Right ventricle myocardium inferior (tissue), 1 donor: ENCODE results near the gene PPARA. TPM values are rescaled to one million over a fixed set of nuclear protein-coding genes. Genes with fewer than 3 reads are reported as not detected.

Experiments
- ATAC-seq: fragments of 200-7000 bp; cut with Tn5 transposase; one replicate; pipeline ENCODE4 v1.9.1; 2020; ENCODE audit warnings: mild to moderate bottlenecking, moderate library complexity
- DNase-seq: peaks from one replicate; pipeline ENCODE4 v3.0.0; 2021; ENCODE audit errors: missing footprints
- intact Hi-C: fragments of 100-400 bp; cut with DNase I; formaldehyde crosslinking; loops from one replicate; pipeline ENCODE4 v1.11.0; 2022
- long read RNA-seq: library from polyadenylated mRNA; unstranded; transcript quantifications from one replicate; pipeline ENCODE4 v2.0.0, GENCODE V29; 2021
- total RNA-seq: library from RNA; stranded (reverse); fragmentation: NEBNext Ultra II Directional; extraction: Animal tissue kit (Norgen Biotek cat#: 25700); gene quantifications from one replicate; pipeline ENCODE4 v1.2.1, GENCODE V29; 2021
- donor health status: DM: no; HTN: yes; CAD: no; lungs with severe emphysema.

Gene PPARA
- 70.5 TPM for total RNA-seq
- long read RNA-seq, full-length matches to known transcripts = 1 of 17 reads
- long read RNA-seq, partial matches to known transcripts = 3 of 17 reads
- long read RNA-seq, other reads (novel, unspliced or antisense) = 13 of 17 reads

DNA sequence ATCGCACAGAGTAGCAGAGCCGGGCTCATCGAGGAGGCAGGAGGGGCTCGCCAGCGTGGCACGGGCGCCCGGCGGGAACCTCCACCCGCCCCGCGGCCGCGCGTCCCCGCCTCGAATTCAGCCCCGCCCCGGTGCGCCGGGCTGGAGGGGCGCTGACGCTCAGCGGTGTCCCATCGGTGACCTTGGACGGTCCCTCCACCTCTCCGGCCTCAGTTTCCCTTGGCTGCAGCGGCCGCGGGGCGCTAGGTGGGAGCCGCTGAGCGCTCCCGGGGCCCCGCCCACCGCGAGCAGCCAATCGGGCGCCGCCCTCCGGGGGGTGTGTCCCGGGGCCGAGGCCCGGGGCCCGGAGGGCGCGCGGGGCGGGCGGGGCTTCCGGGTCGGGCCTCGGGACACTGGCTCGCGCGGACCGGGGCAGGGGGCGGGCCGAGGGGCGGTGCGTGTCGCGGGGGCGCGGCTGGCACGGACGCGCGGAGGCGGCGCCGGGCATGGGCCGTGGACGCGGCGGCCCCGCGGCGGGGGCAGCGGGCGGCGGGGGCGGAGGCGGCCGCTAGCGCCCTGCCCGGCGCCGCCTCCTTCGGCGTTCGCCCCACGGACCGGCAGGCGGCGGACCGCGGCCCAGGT lies at the start of gene PPARA:
TSS of gene PPARA (plus strand) at position 493 of the 621 bp plus-strand sequence. CDS start 47,858 bp downstream, outside the sequence.
- DNase-seq = peak; percentile 94
- ATAC-seq = peak; percentile 92
- intact Hi-C loops = loop anchor here (2.0 to 10.0 kb wide), 4 partner anchors 45 to 147 kb away; partner anchors contain the start of gene GTSE1

DNA sequence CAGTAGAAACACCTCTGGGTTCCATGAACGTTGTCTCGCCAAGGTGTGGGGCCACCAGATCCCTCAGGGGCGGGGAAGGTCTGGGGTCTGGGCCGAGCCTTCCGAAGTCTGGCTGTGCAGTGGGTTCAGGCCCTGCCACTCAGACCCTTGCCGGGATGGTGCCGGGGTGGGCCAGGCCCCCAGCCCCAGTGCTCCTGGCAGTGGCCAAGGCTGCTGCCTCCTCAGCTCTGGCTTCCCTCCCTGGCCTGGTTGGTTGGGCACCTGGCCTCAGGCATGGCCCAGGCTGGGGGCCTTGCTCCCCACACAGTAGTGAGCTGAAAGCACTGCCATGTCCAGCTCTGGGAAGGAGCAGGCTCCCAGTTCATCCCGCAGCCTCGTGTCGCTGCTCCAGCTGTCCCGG lies 48.2 kb upstream of the PPARA start:
- DNase-seq (no peak), ATAC-seq (no peak)
- intact Hi-C loops = no loop called here

DNA sequence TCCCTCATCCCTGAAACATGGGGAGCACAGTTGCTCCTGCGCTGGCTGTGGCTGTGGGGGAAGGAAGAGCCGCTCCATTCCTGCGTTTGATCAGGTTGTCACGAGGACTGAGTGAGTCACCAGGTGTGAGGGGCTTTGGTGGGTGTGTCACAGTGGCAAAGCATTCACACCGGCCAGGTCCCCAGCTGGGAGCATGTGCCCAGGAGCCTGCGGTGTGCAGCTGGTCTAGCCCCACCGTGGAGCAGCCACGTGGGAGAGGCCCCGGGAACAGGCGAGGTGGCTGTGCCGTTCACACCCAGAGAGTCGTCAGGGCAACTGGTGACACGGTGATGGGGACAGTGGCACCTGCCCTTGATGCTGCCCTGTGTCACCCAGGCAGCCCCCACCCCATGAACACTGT lies 47.6 kb upstream of the PPARA start:
- no peak for ATAC-seq
- no peak for DNase-seq
- intact Hi-C loops = no loop called here

DNA sequence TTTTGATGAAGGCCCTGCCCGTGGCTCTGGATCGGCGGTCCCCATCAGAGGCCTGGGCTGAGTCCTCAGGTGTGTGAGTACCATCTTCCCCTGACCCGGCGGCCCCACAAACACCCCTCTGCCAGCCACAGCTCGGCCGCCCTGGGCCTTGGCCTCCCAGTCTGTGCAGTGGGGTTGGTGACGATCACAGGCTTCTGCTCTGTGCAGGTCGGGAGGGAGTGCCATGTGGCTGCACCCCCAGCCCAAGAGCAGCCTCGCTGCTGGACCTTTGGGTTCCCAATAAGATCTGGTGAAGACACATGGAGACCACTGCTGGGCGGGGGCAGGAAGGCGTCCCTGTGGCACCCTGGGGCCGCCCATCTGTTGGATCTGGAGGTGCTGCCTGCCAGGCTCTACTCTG lies 47.1 kb upstream of the PPARA start:
- ATAC-seq (no peak), DNase-seq (no peak)
- intact Hi-C loops = no loop called here

DNA sequence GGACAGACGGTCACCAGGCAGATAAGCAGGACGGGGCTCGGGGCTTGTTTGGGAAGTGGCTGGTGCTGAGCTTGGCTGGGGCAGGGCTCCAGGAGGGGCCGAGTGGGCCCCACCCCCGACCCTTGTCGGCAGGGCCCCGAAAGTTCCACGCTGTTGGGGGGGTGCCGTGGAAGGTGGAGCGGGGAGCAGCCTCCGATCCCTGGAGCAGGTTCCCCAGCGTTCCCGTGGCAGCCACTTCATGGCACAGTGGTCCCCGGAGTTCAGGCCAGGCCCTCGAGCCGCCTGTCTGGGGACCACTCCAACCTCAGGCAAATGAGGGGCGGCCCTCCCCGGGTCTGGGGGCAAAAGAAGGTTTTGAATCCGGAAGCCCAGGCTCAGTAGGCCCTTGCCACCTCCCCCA lies 46.7 kb upstream of the PPARA start:
- DNase-seq = no peak
- ATAC-seq = no peak
- intact Hi-C loops = no loop called here

DNA sequence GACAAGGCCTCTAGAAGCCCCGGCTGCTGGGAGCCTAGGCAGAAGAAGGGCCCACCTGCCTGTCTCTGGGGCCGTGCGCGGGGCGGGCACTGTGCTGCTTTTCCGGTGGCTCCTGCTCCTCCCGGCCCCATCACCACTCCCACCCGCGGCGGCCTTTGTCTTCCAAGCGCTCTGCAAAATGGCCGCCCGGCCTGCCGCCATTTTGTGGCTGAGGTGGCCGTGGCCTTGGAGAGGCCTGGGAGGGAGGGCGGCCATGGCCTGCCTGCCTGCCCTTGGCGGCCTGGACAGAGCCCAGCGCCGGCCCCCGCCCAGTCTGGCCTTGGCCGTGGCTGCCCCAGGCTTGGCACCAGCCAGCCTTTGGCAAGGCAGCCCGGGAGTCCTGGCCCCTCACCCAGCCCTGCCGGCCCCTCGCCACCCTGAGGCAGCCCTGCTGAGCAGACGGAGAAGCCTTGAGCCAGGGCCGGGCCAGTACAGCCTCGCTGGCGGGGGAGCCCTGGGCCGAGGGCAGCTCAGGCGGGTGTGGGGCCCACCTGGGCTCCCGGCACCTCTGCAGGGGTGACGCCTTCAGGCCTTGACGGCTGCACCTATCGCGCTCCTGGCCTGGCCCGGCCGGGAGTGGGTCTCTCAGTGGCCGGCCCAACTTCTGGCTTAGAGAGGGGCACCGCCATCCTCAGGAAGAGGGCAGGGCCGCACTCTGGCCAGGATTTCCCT lies 46.0 kb upstream of the PPARA start:
- DNase-seq = no peak
- ATAC-seq = peak; percentile 41

DNA sequence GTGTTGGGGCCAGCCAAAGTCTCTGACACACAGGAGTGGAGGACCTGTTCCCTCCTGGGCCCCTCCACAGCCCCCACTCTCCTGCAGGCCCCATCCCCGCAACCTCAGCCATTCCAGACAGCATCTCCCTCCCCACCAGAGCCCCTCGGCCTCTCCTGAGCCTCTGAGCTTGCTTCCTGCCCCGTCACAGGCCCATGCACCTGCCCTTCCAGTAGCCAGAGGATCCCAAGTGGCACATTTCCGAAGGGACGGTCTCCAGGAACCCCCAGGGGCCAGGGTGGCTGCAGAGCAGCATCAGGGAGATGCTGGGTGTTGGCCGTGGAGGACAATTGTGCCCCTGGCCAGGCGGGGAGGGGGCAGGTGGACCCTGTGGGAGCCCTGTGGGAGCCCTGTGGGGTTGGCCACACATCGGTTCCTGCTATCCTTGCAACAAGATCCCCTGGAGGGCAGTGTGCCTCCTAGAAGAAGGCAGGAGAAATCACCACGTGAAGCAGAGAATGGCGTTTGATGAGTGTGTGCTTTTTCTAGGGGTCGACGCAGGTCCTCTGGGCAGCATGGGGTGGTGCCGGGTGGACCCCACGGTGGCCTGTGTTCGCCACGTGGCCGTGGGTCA lies 45.3 kb upstream of the PPARA start:
- ATAC-seq (no peak), DNase-seq (no peak)
- intact Hi-C loops = no loop called here

More for the DNA sequence above, 46.0 kb upstream of the PPARA start:
- intact Hi-C loops = no loop called here

DNA sequence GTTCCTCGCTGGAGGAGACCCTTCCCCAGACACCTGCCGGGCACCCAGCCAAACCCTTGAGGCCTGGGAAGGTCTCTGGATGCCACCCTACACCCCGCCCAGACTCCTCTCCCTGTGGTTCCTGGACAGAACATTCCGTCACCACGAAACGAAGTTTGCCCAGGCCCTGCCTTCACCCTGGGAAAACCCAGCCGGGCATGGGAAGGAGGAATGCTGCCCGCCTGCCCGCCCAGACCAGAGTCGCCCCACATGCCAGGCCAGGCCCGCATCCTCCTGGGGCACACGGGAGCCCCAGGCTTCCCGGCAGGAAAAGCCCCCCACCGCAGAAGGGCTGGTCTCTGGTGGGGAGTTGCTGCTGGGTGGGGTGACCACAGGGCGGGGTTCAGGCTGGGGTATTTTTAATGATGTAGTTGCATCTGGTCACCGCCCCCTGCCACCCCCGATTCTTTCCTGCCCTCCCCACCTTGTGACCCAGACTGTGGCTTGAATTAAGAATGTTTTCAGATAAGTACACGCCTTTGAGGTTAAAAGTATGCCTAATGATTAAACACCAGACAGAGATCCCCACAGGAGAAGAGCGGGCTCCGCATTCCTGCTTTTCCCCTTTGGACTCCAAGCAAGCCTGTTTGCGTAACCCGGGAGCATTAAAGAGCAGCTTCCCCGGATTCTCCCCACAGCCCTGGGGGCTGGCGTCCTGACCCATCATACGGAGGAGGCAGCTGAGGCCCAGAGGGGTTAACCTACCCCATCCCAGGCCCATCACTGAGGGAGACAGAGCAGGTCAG lies 44.6 kb upstream of the PPARA start:
- ATAC-seq = no peak
- intact Hi-C loops = loop anchor here (2.0 kb wide), 1 partner anchor 13 kb away; no protein-coding TSS in a partner anchor
- no peak for DNase-seq

DNA sequence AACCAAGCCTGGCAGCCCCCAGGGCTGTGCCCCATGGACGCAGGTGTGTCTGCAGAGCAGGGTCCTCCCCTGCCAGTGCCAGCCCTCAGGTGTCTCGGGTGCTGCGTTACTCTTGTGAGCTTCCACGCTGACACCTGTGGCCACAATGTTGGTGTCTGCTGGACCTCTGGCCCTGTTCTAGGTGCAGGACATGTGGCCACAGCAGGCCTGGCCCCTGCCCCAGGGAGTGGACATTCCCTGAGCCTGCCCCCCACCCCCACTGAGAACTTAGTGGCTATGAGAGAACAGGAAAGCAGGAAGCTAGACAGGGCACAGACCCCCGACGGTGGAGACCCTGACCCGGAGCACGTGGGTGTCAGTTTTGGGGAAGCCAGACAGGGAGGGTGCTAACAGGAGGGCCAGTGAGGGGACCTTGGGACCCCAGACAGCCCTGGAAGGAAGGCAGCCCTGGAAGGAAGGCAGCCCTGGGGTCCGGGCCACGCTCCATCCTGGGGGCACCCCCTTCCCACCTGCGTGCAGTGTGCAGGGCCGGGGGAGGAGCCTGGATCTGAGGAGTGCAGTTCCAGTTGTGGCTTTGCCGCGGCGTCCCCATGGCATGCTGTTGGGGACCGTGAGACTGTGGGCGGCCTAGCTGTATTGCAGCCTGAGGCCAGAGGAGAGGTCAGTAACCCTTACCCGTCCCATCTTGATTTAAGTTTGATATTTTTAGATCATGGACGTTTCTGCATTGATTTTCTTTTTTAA lies 43.9 kb upstream of the PPARA start:
- ATAC-seq (no peak), DNase-seq (no peak)
- intact Hi-C loops = loop anchor here (2.0 kb wide), 1 partner anchor 14 kb away; no protein-coding TSS in a partner anchor

DNA sequence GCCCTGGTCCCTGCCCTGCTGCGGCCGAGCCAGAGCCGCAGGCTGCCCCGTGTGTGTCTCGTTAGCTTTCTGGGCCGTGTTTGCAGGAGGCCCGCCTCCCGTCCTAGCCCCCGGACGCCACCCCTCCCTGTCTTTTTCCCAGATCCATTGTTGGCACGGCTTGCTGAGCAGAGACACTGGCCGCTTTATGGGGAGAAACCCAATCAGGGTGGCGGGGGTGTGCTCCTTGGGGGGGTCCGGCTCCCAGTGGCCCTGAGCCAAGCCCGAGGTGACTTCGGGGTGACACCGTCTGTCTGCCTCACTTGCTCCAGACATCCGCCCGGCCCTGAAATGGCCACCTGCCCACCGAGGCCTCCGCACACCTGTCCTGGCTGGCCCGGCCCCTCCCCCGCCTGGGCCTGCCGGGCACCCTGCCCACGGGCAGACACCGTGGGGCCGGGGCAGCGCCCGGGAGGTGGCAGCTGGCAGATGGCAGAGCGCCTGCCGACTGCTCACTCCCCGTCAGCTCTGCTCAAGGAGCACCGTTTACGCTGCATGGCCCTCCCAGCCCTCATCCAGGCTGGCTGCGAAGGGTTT lies 43.1 kb upstream of the PPARA start:
- ATAC-seq (peak; percentile 29), DNase-seq (no peak)
- intact Hi-C loops = loop anchor here (2.0 kb wide), 1 partner anchor 14 kb away; no protein-coding TSS in a partner anchor

DNA sequence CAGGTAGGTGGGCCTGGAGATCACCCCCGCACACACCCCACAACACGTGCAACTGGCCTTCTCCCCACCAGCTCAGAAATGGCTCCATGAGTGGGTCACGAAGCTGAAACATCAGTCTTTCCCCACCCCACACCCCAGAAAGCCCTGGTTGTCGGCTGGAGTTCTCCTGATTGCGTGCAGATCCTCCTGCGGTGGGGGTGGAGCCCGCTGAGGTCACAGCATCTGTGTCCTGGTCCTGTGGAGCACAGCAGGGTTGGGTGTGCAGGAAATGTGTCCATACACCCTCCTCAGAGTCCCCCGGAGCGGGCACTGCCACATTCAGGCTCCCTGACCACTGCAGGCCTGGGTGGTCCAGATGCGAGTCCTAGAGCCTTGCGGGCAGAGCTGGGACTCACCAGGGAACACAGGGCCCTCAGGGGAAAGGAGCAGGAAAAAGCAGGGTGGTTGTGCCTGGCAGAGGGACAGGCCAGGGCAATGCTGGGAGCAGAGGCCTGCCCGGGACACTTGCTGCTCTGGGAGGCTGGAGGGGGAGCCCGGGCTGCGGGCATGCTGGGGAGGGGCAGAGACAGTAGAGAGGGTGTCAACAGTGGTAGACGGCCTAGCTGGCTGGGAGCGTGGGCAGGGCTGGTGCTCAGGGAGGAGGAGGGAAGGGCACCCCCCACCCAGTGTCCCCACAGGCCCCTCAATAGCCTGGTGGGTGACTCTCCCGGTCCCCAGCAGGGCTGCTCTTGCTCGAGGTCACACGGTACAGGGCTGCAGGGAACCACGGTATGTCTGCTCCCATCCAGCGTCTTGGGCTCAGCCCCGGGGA lies 42.4 kb upstream of the PPARA start:
- DNase-seq = no peak
- intact Hi-C loops = loop anchor here (2.0 kb wide), 1 partner anchor 15 kb away; no protein-coding TSS in a partner anchor
- no peak for ATAC-seq

DNA sequence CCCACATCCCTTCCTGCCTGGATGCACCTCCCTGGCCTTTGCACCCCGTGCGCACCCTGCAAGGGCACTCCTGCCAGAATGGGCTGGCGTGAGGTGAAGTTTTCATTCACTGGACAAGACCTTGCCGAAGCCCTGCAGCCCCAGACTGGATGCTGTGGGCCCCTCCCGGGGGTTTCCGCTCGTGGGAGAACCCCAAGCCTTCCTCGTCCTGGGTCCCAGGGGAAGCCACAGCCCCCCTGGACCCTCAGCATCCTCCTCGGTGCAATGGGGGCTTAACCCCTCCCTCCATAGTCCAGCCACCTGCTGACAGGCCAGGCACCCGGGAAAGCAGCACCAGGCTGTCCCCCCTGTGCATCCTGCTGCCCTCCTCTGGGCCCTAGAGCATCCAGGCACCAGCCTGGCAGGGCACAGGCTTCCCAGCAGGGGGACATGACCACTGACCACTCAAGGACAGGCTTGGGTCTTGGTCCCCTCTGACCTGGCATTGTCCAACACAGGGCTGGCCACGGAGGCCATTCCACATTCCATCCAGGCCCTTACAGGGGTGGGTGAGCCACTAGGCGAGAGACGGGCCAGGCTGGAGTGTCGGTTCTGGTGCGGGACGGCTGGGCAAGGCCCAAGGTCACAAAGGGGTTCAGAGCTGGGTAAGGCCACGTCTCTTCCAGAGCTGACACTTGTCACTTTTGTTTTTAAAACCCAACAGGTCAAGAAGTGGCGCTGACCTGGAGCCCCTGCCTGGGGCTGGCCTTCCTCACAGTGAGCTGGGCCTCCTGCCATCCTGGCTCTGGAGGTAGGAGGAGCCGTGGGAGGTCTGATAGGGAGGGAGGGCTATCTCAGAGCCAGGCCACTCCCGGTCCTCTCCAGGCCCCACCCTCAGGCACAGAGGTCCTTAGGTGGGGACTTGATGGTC lies 41.5 kb upstream of the PPARA start:
- ATAC-seq (peak; percentile 33), DNase-seq (no peak)
- intact Hi-C loops = no loop called here

DNA sequence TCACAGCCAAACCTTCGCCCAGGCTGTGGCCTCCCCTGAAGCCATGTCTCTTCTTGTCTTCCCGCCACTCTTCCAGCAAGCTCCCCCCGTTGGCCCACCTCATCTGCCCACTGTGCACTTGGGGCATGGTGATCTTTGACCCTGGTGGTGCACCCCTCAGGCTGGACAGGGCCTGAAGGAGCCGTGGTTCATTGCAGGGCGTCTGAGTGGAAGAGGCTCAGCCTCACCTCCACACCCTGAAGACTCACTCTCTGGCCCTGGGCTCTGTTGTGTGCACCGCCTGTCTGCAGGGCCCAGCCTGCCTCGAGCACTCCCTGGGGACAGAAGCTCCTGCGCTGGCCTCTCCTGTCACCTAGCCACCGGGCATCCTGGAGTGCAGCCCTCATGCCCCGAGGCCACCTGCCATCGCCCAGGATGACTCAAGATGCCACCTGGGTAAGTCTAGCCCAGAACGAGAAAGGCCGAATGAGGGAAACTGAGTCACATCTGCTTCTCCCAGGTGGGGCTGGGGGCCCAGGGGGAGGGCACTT lies 40.8 kb upstream of the PPARA start:
- DNase-seq (no peak), ATAC-seq (no peak)
- intact Hi-C loops = no loop called here

DNA sequence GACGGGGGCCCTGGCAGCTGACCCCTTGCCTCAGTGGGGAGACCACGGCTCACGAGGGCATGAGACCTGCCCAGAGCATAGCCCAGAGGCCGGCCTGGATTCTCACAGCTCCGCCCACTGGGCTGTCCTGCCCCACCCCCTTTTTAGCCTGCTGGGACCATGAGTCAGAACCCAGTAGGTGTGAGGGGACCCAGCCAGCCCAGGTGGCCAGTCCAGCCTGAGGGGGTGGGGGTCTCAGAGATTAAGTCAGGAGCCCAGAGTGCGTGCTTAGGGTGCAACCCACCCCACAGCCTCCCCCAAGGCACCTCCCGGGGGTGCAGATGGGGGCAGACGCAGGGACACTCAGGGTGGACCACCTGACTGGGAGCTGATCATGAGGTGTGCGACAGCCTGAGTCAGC lies 40.1 kb upstream of the PPARA start:
- ATAC-seq (no peak), DNase-seq (no peak)
- intact Hi-C loops = no loop called here

DNA sequence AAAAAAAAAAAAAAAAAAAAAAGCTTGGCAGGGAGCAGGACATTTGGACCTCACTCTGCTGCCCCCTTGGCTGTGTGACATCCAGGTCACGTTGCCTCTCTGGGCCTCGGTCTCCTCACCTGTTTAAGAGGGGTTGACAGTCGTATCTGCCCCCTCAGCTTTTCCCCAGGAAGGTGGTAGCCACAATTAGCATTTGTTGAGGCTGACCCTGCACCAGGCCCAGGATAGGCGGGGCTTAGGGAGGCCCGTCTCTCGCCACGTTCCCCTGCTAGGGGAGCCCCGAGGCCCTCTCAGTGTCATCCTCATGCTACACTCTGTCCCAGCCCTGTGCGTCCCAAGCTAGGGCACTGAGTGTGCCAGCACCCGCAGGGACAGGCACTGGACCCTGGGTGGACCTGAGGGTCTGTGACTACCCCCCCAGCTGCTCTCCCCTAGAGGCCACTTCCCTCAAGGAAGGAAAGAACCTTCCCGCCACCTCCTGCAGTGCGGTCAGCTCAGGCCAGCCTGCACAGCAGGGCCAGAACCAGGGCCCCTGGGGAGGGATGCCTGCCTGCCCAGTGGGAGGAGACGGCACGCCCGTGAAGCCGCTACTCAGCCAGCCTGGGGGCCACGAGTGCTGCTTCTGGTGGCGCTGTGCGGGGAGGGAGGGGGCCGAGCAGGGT lies 38.5 kb upstream of the PPARA start:
- ATAC-seq = no peak
- intact Hi-C loops = loop anchor here (2.0 kb wide), 1 partner anchor 37 kb away; no protein-coding TSS in a partner anchor
- no peak for DNase-seq
